Fibroblast of skin of left biceps (primary cell): Measurements from ENCODE around the gene EFNB2.

ENCODE experiments used
- DNase-seq, 2 experiments: peaks; one replicate each; pipeline ENCODE4 v3.0.0-alpha.2; 2013; ENCODE audit warnings: low read depth in 2 of 2

EFNB2 gene

GRCh38 chr13:106500445-106500844, 35.0 kb downstream of the EFNB2 start:
- DNase-seq = no peak

- DNase-seq = no peak
These were observed 35.6 kb downstream of the EFNB2 start for GRCh38 chr13:106499896-106500295.

- DNase-seq = no peak
These were observed 36.3 kb downstream of the EFNB2 start for GRCh38 chr13:106499113-106499512.

GRCh38 chr13:106498571-106498970, 36.9 kb downstream of the EFNB2 start:
- DNase-seq = no peak

GRCh38 chr13:106498158-106498557, 37.3 kb downstream of the EFNB2 start:
- no peak for DNase-seq

GRCh38 chr13:106497079-106497478, 38.4 kb downstream of the EFNB2 start:
- DNase-seq = no peak

- DNase-seq = no peak
These were observed 39.1 kb downstream of the EFNB2 start for GRCh38 chr13:106496072-106496997.

GRCh38 chr13:106494936-106495335, 40.5 kb downstream of the EFNB2 start:
- DNase-seq = no peak

- no peak for DNase-seq
These were observed 41.0 kb downstream of the EFNB2 start for GRCh38 chr13:106494506-106494905.

- DNase-seq = no peak
These were observed 41.8 kb downstream of the EFNB2 start for GRCh38 chr13:106493533-106494220.

GRCh38 chr13:106492588-106493475, 42.6 kb downstream of the EFNB2 start:
- DNase-seq = no peak

GRCh38 chr13:106491928-106492587, 43.4 kb downstream of the EFNB2 start:
- no peak for DNase-seq

- no peak for DNase-seq
These were observed 44.0 kb downstream of the EFNB2 start for GRCh38 chr13:106491463-106491862.

- DNase-seq = no peak
These were observed 44.7 kb downstream of the EFNB2 start for GRCh38 chr13:106490569-106491321.

GRCh38 chr13:106489849-106490568, 45.5 kb downstream of the EFNB2 start:
- no peak for DNase-seq

GRCh38 chr13:106488686-106489085, 46.8 kb downstream of the EFNB2 start:
- no peak for DNase-seq

- DNase-seq = no peak
These were observed 47.4 kb downstream of the EFNB2 start for GRCh38 chr13:106488076-106488475.

GRCh38 chr13:106487129-106487528, 48.3 kb downstream of the EFNB2 start:
- no peak for DNase-seq

GRCh38 chr13:106486287-106486686, 49.2 kb downstream of the EFNB2 start:
- DNase-seq = no peak
